GM19467 (cell line): Measurements from ENCODE around the gene CCDC102B.

Experiments
- ATAC-seq: cut with Tn5 transposase; IDR thresholded peaks from one replicate; pipeline ENCODE4 v1.9.1; 2021; ENCODE audit warnings: mild to moderate bottlenecking, moderate library complexity; ENCODE audit not compliant: unreplicated experiment

The CCDC102B gene

GRCh38 chr18:69064063-69064462 is 266.2 kb downstream of the CCDC102B start:
- ATAC-seq, result no peak

DNA sequence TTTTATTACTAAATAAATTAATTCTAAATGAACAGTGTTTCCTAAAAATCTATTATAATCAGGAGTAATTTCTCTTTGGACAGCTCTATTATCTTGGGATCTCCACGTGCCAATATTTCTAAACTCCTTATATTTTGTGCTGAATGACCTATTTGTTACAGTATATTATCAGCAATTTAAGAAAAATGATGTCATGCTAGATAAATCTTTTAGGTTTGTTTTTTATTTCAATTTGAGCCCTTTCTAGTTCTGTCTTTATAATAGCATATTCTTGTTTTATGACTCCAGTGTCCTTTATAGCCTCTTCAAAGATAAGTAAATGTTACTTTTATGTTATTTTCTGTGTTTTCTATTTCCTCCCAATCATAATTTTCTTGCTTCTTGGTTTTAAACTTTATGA is 269.2 kb downstream of the CCDC102B start:
- no peak for ATAC-seq

DNA sequence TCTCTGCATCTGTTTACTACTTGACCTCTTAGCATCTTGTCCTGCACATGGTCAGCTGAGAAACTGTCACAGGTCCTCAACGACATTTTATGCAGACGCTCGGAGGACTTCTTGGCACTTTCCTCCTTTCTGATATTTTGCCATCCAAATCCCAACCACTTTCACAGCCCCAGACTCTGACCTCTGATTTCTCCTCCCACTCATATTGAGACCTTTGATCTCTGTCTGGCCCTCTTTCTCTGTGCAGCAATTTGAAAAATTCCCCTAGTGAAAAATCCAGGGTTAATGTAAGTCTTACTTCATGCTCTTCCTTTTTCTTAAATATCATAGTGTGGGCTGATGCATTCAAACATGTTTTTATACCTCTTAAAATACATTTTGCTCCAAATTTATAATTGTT is 273.8 kb downstream of the CCDC102B start:
- ATAC-seq, result no peak

GRCh38 chr18:69081846-69082245 is 284.0 kb downstream of the CCDC102B start:
- no peak for ATAC-seq

DNA sequence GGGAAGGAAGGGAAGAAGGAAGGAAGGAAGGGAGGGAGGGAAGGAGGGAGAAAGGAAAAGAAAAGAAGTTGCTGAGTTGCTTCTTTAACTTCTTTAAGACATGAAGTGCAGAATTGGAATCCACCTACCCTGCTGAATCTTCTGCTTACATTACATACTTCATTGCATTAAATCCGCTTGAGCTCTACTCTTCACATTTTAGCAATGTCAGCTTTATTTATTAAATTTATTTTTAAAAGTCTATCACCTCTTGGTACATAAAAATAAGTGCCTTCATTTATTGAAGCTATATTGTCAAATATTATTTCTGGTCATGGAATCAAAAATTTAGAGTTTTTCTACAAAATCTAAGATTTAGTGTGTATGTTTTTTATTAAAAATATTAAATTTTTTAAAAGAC is 284.6 kb downstream of the CCDC102B start:
- no peak for ATAC-seq

DNA sequence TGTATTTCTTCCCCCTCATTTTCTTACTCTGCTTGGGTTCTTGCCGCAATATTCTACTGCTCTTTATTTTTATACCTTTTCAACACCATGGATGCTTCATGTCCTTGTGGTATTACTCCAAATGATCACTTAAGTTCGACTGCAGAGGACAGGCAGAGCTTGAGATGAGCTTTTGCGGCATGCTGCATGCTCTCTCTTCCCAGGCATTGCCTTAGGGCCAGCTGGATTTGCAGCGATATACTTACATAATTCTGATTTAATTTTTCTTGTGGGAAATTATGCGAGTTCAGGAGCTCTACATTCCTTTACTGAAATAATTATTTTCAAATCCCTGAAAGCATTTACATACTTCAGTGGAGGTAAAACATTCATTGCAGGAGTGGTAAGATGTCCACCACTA is 288.1 kb downstream of the CCDC102B start:
- no peak for ATAC-seq

GRCh38 chr18:69088973-69089372 is 291.1 kb downstream of the CCDC102B start:
- ATAC-seq, result no peak

DNA sequence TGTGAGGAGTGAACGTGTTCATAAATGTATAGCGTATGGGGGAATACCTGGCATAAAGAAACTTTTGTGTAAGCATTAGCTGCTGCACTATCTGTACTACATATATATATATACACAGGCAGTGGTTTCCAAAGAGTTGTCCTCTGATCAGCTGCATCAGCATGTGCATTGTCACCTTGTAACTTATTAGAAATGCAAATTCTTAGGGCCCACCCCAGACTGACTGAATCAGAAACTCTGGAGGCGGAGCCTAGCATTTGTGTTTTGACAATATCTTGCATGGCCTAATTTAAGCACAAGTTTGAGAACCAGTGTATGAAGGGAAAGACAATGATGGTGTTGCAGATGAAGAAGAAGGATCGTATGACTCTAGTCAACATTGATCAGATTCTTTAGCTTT is 299.5 kb downstream of the CCDC102B start:
- peak; percentile 56 for ATAC-seq

- no peak for ATAC-seq
These were observed 305.1 kb downstream of the CCDC102B start for GRCh38 chr18:69102959-69103358.
